Right lung (tissue), 5 donors: ENCODE data around the gene ATF7IP2. TPM values are rescaled to one million over a fixed set of nuclear protein-coding genes. Genes with fewer than 3 reads are reported as not detected.
"Not testable (repeated sequence)": the region's sequence is repeated elsewhere in the genome, so short reads cannot be mapped to it uniquely, and the experiment has no call there.

Source experiments
- DNase-seq, 2 donors: peaks; one replicate each; pipeline ENCODE4 v3.0.0-alpha.2; 2013
- polyA plus RNA-seq, 5 donors: library from polyadenylated mRNA; unstranded; fragments of 120-200 nt; gene quantifications; one replicate each; pipeline versions ENCODE4 v1.2.1 to v1.2.3, GENCODE V29; 2013; ENCODE audit warnings: inconsistent platforms in 1 of 5, low replicate concordance in 1 of 5; ENCODE audit not compliant: insufficient read length in 5 of 5, insufficient read depth in 1 of 5

Gene ATF7IP2
- polyA plus RNA-seq, 5 donors, result 8.8 to 14.3 (median 12.8) TPM

DNA sequence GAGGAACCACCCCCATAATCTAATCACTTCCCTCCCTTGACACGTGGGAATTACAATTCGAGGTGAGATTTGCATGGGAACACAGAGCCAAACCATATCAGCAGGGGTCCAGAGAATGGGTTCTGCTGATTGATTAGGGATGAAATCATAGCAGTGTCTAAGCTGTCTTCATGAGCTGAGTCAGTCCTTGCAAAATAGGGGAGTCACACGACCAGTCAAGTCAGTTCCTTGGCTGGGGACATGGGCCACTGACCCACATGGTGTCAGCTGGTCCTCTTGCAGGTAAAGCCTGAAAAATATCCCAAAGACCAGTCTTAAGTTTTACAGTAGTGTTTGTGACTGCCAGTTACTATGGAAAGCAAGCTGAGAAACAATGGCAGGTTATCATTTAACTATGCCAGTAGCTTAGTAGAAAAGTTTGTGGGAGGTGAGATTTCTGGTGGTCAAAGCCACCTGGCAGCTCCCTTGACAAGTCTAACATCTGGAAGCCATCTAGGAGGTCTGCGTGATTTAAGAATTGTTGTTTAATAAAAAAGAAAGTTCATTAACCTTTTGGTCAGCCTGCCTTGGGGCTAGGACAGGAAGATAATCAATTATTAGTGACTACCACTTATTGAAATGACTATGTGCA is 15.7 kb upstream of the ATF7IP2 start:
- DNase-seq, result no peak

DNA sequence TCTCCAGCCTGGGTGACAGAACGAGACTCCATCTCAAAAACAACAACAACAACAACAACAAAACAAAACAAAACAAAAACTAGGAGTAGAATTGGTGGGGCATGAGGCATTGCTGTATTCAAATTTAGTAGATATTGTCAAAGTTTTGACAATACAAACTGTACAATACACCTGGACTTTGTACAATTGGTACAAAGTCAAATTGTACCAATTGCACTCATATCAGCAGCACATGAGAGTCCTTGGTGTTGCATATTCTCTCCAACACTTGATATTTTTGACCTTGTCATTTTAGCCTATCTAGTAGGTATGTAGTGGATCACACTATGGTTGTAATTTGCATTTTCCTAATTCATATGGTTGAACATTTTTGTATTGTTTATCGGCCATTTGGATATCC is 14.3 kb upstream of the ATF7IP2 start:
- DNase-seq, result no peak

DNA sequence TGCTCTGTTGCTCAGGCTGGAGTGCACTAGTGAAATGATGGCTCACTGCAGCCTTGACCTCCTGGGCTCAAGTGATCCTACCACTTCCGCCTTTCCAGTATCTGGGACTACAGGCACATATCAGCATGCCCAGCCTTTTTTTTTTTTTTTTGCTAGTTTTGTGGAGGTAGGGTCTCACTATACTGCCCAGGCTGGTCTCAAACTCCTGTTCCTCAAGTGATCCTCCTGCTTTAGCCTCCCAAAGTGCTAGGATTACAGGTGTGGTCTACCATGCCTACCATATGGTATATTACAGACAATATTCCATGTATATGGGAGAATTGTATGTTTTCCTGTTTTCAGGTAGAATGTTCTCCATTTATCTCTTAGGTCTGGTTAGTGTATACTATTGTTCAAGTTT is 12.3 kb upstream of the ATF7IP2 start:
- no peak for DNase-seq

DNA sequence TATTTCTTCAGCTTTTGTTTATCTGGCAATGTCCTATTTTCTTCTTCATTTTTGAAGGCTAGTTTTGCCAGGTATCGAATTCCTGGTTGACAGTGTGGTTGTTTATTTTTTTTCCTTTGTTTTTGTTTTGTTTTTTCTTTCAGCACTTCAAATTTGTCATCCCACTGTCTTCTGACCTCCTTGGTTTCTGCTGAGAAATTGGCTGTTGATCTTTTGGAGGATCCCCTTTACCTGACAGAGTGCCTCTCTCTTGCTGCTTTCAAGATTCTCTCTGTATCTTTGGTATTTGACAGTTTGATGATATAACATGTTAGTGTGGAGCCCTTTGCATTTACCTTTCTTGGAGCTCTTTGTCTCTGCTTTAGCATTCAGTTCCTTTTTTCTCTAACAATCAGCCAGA is 9.6 kb upstream of the ATF7IP2 start:
- DNase-seq, result no peak

DNA sequence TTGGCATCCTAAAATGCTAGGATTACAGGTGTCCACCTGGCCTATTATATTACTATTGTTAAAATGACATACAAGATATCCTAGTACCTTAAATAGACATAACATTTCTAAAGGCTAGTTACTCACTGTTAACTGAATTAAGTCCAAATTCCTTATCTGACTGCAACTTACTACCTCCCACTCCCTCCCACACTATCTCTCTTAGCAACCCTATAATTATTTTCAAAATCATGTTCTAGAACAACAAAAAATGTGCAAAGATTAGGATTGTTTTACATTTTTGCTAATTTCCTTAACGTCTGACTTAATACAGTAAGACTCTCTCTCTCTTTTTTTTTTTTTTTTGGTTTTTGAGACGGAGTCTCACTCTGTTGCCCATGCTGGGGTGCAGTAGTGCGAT is 2.2 kb upstream of the ATF7IP2 start:
- DNase-seq, result no peak

DNA sequence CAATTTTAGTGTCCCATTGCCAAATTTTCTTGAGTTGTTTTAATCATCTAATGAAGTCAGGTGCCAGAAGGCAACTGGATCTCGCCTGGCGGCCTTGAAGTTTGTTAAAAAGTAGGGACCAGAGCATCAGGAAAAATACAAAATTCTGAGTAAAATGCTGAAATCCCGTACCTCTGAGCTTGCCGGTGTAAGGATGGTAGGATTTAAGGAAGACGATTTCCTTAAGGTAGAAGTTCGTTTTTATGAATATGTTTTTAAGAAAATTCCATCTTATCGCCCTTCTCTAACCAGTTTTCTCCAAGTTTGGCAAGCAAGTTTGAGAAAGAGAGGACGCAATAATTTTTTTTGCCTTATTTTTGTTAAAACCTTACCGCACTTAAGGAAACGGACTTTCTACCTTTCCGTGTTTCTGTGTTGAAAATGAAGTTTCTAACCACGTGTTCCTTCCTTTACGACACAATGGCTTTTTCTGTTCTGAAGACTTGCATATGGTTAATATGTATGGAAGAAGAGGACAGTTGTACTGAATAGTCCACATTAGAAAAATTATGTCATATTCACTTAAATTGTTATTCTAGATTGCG is 748 bp downstream of the ATF7IP2 start:
- peak in 1 of 2 donors; percentile 6 for DNase-seq

DNA sequence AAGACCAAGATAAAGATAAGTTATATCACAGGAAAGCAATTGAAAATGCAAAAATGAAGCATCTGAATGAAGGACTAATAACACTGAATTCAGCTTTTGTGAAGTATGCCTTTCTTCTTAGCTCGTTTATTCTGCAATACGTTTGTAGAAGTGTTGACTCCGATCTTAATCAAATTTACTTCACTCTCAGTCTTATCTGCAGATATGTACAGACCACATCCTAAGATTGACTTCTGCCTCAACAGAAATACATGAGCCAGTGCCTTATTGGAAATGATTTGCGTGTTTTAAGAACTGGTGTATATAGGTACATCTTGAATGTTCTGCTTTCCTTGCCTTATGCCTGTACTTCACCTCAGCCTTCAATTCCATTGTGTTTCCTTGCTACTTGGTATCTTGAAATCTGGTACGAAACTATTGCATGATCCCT is 1.3 kb downstream of the ATF7IP2 start:
- DNase-seq, result no peak

DNA sequence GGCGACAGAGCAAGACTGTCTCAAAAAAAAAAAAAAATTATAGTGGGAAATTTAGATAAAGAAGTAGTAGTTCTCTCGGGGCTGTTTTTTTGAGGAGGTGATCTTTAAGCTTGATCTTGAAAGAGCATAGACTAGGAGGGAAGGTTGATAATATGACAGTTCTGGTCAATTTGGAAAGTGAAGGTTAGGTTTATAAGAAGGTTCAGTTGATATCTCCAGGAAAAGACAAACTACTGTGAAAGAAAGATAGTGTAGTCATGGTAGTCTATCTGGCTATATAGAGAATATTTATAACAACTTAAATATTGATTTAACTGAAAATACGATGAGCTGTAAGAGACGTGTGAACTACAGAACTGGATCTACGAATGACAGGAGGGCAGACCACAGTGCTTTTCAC is 3.1 kb downstream of the ATF7IP2 start:
- DNase-seq, result no peak

DNA sequence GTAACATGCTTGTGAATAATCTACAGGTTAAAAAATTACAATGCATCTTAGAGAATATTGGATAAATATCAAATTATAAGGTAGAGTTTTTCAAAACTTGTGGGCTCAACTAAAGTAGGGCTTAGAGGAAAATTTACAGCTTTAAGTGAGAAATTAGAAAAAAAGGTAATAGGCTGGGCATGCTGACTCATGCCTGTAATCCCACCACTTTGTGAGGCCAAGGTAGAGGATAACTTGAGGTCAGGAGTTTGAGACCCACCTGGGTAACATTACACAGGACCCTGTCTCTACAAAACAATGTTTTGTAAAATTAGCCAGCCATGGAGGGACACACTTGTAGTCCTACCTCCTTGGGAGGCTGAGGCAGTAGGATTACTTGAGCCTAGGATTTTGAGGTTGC is 4.5 kb downstream of the ATF7IP2 start:
- DNase-seq, result no peak

DNA sequence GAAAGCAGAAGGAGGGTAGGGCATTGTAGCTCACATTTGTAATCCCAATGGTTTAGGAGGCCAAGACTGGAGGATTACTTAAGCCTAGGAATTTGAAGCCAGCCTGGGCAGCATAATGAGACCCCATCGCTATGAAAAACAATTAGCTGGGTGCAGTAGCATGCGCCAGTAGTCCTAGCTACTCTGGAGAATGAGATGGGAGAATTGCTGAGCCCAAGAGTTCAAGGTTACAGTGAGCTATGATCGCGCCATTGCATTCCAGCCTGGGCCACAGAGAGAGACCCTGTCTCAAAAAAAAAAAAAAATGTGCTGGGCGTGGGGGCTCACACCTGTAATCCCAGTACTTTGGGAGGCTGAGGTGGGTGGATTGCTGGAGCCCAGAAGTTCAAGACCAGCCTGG is 5.0 kb downstream of the ATF7IP2 start:
- DNase-seq, result no peak

DNA sequence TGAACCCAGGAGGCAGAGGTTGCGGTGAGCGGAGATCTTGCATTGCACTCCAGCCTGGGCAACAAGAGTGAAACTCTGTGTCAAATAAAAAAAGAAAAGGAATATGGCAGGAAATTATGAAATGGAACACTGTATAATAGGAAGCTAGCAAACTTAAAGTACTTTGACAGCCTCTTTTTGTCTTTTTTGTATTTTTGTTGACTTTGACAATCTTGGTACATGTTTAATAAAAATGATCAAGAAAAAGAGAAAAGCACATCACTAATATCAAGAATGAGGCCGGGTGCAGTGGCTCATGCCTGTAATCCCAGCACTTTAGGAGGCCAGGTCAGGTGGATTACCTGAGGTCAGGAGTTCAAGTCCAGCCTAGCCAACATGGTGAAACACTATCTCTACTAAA is 5.5 kb downstream of the ATF7IP2 start:
- DNase-seq, result no peak

DNA sequence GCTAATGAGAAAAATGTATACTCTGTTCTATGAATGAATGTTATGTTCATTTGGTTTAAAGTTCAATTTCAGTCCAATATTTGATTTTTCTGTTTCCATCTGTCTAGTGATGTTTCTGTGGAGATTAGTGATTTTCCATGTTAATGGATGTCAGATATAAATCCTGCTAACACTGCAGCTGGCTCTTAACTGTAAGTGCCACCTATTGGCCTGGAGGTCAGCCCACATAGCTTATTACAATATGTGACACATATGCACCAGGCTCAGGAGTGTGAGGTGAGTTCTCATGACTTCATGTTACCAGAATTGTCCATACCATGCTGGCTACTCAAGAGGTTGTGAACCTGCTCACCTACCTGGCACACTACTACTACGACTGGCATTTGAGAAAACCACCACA is 17.1 kb downstream of the ATF7IP2 start:
- no peak for DNase-seq

DNA sequence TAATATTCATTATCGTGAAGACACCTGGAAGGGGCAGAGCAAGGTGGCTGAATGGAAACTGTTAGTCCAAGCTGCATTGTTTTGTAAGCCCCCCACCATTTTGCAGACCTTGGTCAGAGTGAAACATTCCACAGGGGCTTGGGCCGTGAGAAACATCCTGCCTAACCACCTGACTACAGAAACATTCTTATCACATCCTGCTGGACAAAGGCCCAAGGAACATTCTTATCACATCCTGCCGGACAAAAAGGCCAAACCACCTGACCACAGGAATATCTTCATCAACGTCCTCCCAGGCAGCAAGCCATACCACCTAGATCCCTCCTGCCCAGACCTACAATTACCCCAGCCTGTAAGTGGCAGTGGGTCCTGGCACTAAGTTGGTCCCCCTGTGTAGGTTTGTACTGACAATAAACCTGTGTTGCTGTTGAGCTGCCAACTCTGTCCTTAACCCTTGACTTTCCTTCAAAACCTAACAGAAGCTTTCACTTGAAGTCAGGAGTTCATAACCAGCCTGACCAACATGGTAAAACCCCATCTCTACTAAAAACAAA is 19.6 kb downstream of the ATF7IP2 start:
- DNase-seq, result no peak

DNA sequence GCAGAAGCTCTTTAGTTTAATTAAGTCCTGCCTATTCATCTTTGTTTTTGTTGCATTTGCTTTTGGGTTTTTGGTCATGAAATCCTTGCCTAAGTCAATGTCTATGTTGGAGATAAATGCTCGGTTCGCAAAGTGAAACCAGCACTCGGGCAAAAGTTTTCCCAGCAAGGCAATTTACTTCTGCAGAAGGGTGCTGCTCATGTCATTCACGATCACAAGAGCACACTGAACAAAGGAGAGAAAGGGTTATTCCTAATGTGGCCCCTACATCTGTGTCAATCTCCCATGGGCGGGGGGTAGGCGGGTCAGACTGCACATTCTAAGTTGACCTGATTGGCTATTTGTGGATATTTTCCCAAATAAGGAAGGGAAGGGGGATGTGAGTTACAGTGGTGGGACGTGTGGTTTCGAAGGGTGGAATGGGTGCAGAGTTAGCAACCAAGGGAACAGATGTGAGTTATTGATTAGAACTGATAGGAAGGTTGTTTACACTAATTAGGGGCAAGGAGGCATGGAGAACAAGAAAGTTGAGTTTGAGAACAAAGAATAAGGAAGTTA is 23.0 kb downstream of the ATF7IP2 start:
- no peak for DNase-seq

DNA sequence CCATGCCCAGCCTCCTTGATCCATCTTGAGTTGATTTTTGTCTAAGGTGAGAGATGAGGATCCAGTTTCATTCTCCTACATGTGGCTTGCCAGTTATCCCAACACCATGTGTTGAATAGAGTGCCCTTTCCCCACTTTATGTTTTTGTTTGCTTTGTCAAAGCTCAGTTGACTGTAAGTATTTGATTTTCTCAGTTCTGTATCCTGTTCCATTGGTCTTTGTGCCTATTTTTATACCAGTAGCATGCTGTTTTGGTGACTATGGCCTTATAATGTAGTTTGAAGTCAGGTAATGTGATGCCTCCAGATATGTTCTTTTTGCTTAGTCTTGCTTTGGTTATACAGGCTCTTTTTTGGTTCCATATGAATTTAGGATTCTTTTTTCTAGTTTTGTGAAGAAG is 23.9 kb downstream of the ATF7IP2 start:
- DNase-seq, result not testable (repeated sequence)

DNA sequence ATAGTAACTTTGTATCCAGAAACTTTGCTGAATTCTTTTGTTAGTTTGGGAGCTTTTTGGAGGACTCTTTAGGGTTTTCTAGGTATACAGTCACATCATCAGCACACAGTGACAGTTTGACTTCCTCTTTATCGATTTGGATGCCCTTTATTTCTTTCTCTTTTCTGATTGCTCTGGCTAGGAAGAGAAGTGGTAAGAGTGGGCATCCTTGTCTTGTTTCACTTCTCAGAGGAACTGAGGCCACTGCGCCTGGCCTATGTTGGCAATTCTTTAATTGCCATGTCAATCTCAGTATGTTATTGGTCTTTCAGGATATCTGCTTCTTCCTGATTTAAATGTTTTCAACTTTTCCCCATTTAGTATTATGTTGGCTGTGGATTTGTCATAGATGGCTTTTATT is 24.6 kb downstream of the ATF7IP2 start:
- no peak for DNase-seq

DNA sequence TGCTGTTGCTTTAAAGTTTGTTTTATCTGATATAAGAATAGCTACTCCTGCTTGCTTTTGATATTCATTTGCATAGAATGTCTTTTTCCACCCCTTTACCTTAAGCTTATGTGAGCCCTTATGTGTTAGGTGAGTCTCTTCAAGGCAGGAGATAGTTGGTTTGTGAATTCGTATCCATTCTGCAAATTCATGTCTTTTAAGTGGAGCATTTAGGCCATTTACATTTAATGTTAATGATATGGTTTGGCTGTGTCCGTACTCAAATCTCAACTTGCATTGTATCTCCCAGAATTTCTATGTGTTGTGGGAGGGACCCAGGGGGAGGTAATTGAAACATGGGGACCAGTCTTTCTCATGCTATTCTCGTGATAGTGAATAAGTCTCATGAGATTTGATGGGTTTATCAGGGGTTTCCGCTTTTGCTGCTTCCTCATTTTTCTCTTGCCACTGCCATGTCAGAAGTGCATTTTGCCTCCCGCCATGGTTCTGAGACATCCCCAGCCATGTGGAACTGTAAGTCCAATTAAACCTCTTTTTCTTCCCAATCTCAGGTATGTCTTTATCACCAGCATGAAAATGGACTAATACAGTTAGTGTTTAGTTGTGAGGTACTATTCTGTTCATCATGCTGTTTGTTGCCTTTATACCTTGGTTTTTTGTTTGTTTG is 27.2 kb downstream of the ATF7IP2 start:
- DNase-seq, result no peak

DNA sequence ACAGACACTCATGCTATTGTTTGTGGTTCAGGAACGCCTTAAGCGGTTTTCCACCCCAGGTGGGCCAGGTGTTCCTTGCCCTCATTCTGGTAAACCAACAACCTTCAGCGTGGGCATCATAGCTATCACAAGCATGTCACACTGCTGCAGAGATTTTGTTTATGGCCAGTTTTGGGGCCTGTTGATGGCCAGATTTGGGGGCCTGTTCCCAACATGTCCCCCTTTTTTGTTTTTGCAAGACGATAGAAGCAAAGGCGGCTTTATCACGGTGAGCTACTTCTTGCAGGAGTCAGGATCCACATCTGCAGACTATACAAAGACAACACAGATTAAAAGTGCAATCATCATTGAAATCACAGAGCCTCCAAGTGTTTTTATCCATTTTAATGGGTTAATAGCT is 32.3 kb downstream of the ATF7IP2 start:
- not testable (repeated sequence) for DNase-seq

DNA sequence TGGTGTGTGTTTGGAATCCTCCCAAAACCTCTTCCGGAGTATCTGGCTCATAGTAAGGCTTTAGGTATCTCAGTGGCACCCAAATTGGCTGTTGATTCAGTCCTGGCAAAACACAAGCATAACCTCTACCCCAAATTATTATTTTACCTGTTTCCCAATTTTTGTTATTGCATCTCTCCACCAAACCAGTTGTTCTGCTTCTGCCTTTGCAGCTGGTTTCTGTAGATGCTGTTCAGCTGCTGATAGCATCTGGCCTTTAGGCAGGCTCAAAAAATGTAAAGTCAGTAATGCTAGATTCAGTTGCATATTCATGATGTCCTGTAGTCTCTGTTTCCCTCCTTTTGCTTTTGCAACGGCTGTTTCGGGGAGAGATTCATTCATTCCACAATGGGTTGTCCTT is 33.8 kb downstream of the ATF7IP2 start:
- DNase-seq, result no peak

DNA sequence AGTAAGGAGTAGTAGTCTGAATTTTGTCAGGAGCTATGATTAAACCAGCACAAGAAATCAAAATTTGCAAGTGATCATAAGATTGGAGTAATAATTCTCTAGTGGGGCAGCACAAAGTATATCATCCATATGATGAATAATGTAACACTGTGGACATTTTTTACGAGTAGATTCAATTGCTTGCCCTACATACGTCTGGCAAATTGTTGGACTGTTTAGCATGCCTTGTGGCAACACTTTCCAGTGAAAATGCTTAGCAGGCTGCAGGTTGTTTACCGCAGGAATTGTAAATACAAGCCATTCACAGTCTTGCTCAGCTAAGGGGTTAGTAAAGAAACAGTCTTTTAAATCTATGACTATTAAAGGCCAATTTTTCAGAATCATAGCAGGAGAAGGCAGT is 35.7 kb downstream of the ATF7IP2 start:
- DNase-seq, result no peak

DNA sequence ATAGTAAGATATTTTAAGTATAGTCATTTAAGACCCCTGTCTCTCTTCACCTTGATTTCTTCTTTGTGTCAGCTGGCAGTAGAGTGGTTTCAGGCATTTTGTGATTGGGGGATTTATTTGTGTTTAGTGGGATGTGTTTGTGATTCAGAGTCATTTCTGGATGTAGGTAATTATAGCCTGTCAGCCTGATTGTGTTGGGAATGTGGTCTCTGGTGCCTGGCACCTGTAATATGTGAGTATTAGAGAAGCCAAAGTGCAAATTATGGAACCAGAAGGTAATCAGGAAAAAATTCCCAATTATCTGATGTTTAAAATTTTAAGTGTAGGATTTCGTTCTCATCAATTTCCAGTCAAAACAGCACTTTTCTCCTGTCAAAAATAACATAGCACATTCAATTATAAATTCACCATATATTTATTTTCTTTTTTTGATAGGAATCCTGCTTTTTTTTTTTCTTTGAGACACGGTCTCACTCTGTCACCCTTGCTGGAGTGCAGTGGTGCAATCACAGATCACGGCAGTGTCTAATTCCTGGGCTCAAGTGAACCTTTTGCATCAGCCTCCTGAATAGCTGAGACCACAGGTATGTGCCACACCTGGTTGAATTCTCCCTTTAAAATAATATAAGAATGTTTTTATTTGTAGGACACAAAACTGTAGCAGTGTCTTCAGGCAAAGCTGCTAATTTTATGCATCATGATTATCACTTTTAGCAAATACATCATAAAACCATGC is 42.7 kb downstream of the ATF7IP2 start:
- DNase-seq, result no peak

DNA sequence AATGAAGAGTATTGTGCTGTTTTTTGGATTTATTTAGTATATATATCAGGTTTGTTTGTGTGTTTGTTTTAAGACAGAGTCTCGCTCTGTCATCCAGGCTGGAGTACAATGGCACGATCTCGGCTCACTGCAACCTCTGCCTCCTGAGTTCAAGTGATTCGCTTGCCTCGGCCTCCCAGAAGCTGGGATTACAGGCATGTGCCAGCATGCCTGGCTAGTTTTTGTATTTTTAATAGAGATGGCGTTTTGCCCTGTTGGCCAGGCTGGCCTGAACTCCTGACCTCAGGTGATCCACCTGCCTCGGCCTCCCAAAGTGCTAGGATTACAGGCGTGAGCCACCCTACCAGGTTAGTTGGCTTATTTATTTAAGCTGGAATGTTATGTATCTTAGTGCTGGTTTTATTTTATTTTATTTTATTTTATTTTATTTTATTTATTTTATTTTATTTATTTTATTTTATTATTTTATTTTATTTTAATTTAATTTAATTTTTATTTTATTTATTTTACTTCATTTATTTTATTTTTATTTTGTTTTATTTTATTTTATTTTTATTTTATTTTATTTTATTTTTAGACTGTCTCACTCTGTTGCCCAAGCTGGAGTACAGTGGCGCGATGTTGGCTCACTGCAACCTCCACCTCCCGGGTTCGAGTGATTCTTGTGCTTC is 43.6 kb downstream of the ATF7IP2 start:
- not testable (repeated sequence) for DNase-seq
